Kidney epithelial cell (primary cell): Measurements from ENCODE around the gene MS4A3. TPM values are rescaled to one million over a fixed set of nuclear protein-coding genes. Genes with fewer than 3 reads are reported as not detected.
"Not testable (repeated sequence)": the region's sequence is repeated elsewhere in the genome, so short reads cannot be mapped to it uniquely, and the experiment has no call there.

Source experiments
- DNase-seq: peaks from one replicate; pipeline ENCODE4 v3.0.0-alpha.2; 2010; ENCODE audit warnings: low read depth
- H3K27me3 ChIP-seq: 2 replicates; pipeline ENCODE4 v1.6.0; 2011; ENCODE audit warnings: low read length; ENCODE audit not compliant: control insufficient read depth, insufficient read depth
- H3K36me3 ChIP-seq: 2 replicates; pipeline ENCODE4 v1.5.1; 2011; ENCODE audit warnings: low read length; ENCODE audit not compliant: control insufficient read depth, insufficient read depth
- H3K4me3 ChIP-seq: 2 replicates; pipeline ENCODE4 v1.5.1; 2011; ENCODE audit warnings: low read depth, mild to moderate bottlenecking, control low read depth, low read length
- CTCF ChIP-seq: IDR thresholded peaks from 2 replicates; pipeline ENCODE4 v1.5.1; 2011; ENCODE audit warnings: mild to moderate bottlenecking, moderate library complexity, low read length, control low read depth, inconsistent platforms; ENCODE audit not compliant: insufficient read depth, poor library complexity, severe bottlenecking
- total RNA-seq: library from RNA; depleted of rRNA; stranded (reverse); fragments of >200 nt; gene quantifications from 2 replicates; pipeline ENCODE4 v1.2.3, GENCODE V29; 2015

Gene MS4A3, protein sequence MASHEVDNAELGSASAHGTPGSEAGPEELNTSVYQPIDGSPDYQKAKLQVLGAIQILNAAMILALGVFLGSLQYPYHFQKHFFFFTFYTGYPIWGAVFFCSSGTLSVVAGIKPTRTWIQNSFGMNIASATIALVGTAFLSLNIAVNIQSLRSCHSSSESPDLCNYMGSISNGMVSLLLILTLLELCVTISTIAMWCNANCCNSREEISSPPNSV
- total RNA-seq: not detected in 2 replicates

- DNase-seq: no peak
- H3K36me3 ChIP-seq: no peaks in the 10 kb centered on the region
- H3K4me3 ChIP-seq: no peak within 1 kb of the TSS
- TF ChIP-seq CTCF: no peak
- H3K27me3 ChIP-seq: no peaks in the 10 kb centered on the region
These were observed at the start of gene MS4A3 for GRCh38 chr11:60056349-60056969. TSS of gene MS4A3 (plus strand) at chr11:60056665. CDS start at chr11:60061161, 4,496 bp downstream.

- no peaks in the 10 kb centered on the region for H3K36me3 ChIP-seq
- H3K4me3 ChIP-seq: no peak within 1 kb of the TSS
- DNase-seq: no peak
- no peak for TF ChIP-seq CTCF
- no peaks in the 10 kb centered on the region for H3K27me3 ChIP-seq
These were observed 39.6 kb upstream of the MS4A3 start, which contains the start of gene OOSP4B for GRCh38 chr11:60016881-60017280. TSS of gene OOSP4B (plus strand) at chr11:60017181.

- no peak for TF ChIP-seq CTCF
- DNase-seq: no peak
- Histone ChIP-seq H3K36me3 (no peaks in the 10 kb centered on the region), H3K27me3 (no peaks in the 10 kb centered on the region), H3K4me3 (no peak overlapping the region)
These were observed 38.4 kb upstream of the MS4A3 start for GRCh38 chr11:60018058-60018457.

GRCh38 chr11:60020376-60020775 is 36.1 kb upstream of the MS4A3 start:
- H3K27me3 ChIP-seq, DNase-seq, H3K4me3 ChIP-seq, H3K36me3 ChIP-seq: not testable (repeated sequence)

DNA sequence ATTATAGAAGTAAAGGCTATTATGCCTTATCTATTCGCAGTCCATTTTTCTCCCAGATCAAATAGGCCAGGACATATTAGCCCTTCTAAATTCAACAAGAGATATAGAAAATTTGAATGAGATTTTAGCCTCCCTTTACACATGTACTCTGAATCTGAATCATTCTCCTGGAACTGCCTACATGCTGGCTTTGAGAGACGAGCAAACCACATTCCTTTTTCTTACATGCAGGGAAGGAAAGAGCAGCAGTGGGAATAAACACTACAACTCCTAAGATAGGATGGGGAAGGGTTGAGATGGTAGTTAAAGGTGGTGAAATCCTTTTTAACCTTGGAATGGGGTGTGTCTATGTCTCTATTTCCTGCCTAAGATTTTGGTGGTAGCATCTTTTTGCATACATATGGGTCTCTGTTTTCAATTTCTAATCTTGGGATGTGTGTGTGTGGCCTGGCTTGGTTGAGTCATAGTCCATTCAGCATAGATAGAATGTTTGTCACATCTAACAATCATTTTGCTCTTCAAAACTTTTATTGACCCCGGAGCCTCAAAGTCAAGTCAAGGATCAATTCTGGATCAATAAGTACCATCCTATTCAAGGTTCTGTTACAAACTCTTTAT is 27.3 kb upstream of the MS4A3 start:
- TF ChIP-seq CTCF: no peak
- no peak for DNase-seq
- no peaks in the 10 kb centered on the region for H3K36me3 ChIP-seq
- H3K27me3 ChIP-seq: no peaks in the 10 kb centered on the region
- no peak overlapping the region for H3K4me3 ChIP-seq

DNA sequence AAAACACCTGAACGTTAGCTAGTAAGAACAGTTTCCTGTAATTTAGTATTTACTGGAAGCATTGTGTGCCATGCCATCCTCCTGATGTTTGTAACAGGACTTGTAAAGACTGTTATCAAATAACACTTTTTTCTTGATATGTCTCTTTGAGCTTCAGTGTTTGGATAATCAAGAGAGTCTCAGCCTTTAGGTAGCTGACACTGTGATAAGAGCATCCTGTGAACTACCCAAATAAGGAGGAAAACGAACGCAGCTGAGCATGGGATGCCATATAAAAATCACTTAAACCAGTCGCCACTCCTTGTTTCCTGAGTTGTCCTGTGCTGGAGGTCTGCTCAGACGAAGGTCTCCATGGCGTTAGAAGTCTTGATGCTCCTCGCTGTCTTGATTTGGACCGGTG is 16.4 kb upstream of the MS4A3 start, which contains the start of gene OOSP2:
Gene OOSP2, plus strand, starts transcription at position 301 of the 400 bp plus-strand sequence. Its CDS starts 51 bp downstream, at position 352.
- Histone ChIP-seq H3K36me3 (no peaks in the 10 kb centered on the region), H3K4me3 (no peak within 1 kb of the TSS), H3K27me3 (no peaks in the 10 kb centered on the region)
- TF ChIP-seq CTCF: no peak
- DNase-seq: no peak

GRCh38 chr11:60050422-60050821 is 6.0 kb upstream of the MS4A3 start:
- not testable (repeated sequence) for DNase-seq, H3K36me3 ChIP-seq, H3K27me3 ChIP-seq, H3K4me3 ChIP-seq

GRCh38 chr11:60050839-60051238 is 5.6 kb upstream of the MS4A3 start:
- not testable (repeated sequence) for H3K27me3 ChIP-seq, DNase-seq, H3K36me3 ChIP-seq, H3K4me3 ChIP-seq
